Measurements from ENCODE around the gene TRAPPC10. TPM values are rescaled to one million over a fixed set of nuclear protein-coding genes. Genes with fewer than 3 reads are reported as not detected.

The TRAPPC10 gene
- total RNA-seq, 4 donors from 2014 or later = 17.8 to 58.1 (median 32.4) TPM

DNA sequence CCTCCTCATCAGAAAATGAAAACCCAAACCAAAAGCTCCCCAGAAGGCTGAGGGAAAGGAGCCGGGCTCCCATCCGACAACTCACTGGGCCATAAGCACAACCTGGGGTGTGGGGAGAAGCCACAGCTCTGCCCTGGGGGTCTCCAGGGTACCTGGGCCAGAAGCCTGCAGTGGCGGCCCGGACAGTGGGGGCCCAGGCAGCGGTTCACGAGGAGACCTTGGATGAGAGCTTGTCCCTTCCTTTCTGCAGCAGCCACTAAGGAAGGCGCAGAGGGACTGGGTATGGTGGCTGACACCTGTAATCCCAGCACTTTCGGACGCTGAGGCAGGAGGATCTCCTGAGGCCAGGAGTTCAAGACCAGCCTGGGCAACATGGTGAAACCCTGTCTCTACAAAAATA, 17.5 kb upstream of the TRAPPC10 start:
- no peaks in the 10 kb centered on the region for H3K9me3 ChIP-seq
- no peak for TF ChIP-seq POLR2A (IDR thresholded peaks at IDR 0.05)
- no peak for TF ChIP-seq EP300 (IDR thresholded peaks at IDR 0.05)
- TF ChIP-seq, protein P1, sequence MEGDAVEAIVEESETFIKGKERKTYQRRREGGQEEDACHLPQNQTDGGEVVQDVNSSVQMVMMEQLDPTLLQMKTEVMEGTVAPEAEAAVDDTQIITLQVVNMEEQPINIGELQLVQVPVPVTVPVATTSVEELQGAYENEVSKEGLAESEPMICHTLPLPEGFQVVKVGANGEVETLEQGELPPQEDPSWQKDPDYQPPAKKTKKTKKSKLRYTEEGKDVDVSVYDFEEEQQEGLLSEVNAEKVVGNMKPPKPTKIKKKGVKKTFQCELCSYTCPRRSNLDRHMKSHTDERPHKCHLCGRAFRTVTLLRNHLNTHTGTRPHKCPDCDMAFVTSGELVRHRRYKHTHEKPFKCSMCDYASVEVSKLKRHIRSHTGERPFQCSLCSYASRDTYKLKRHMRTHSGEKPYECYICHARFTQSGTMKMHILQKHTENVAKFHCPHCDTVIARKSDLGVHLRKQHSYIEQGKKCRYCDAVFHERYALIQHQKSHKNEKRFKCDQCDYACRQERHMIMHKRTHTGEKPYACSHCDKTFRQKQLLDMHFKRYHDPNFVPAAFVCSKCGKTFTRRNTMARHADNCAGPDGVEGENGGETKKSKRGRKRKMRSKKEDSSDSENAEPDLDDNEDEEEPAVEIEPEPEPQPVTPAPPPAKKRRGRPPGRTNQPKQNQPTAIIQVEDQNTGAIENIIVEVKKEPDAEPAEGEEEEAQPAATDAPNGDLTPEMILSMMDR (IDR thresholded peaks at IDR 0.05) = no peak
- no peak for TF ChIP-seq POLR2AphosphoS5 (IDR thresholded peaks at IDR 0.05)
- H3K27ac ChIP-seq = no peak overlapping the region
- WGBS, 2 donors (ENCODE audit: low coverage in 1 of 2) = 82 to 100% methylated on average over 2 of the region's 9 CpGs
- H3K36me3 ChIP-seq = no peaks in the 10 kb centered on the region
- peaks cover 16% of the 10 kb centered on the region for H3K27me3 ChIP-seq
- no peak for ATAC-seq
- no peak overlapping the region for H3K4me3 ChIP-seq
- H3K4me1 ChIP-seq = no peaks in the 10 kb centered on the region

GRCh38 chr21:43995521-43996105, 16.5 kb upstream of the TRAPPC10 start:
- Histone ChIP-seq H3K27ac (no peak overlapping the region), H3K4me3 (no peak overlapping the region), H3K27me3 (peaks cover 17% of the 10 kb centered on the region), H3K36me3 (no peaks in the 10 kb centered on the region), H3K9me3 (no peaks in the 10 kb centered on the region), H3K4me1 (no peaks in the 10 kb centered on the region)
- ATAC-seq = no peak
- no peak for TF ChIP-seq POLR2AphosphoS5 (IDR thresholded peaks at IDR 0.05)
- TF ChIP-seq POLR2A (IDR thresholded peaks at IDR 0.05) = no peak
- TF ChIP-seq EP300 (IDR thresholded peaks at IDR 0.05) = no peak
- TF ChIP-seq, protein P1 (IDR thresholded peaks at IDR 0.05) = no peak
- WGBS, 2 donors (ENCODE audit: low coverage in 1 of 2) = 83 to 97% methylated on average over 7 to 10 of the region's 18 CpGs

DNA sequence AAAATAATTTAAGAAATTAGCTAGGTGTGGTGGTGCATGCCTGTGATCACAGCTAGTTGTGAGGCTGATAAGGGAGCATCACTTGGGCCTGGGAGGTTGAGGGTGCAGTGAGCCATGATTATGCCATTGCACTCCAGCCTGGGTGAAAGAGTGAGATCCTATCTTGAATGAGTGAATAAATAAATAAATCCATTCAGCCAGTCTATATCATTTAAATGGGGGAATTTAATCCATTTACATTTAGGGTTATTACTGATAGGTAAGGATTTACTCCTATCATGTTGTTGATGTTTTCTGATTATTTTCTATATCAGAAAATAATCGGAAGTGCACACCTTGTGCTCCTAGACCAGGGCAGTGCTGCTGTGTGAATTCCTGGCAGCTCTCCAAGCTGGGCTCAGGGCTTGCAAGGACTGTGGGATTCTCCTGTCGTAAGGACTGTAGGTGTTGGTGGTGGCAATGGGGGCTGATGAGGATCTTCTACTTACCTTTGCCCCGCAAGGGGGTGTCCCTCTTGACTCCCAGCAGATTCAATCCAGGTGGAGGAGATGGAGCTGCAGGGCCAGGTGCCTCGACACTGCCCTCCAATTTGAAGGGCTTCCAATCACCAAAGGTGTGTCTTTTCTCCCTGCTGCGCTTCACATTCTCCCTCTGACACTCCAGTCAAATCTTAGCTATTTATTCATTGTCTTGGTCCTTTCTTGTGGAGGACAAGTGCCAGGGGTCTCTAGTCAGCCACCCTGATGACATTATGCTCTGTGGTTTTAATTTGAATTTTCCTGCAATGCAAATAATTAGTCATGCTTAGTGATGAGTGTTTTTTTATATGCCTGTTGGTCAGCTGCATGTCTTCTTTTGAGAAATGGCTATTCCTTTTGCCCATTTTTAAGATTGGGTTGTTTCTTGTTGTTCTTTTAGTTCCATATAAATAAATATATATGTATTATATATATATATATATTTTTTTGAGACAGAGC, 14.1 kb upstream of the TRAPPC10 start:
- 82 to 94% methylated on average over 2 to 5 of the region's 5 CpGs for WGBS, 2 donors (ENCODE audit: low coverage in 1 of 2)

DNA sequence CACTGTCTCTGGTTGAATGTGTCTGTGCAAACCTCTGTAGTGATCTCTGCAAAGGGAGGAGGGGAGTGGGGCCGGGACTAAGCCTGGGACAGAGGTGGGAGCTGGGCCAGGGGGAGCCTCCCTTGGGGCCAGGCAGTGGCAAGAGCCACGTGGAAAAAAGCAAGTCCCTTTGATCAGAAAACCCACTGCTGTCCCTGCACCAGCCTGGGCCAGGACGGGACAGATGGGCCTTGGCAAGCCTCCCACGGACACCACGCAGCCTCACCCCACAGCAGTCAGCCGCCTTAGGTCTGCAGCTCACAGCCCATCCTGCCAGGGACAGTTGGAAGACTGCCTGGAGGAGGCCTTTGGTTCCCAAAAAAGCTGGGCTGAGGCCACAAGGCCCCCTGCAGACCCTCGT, 11.7 kb upstream of the TRAPPC10 start:
- H3K27ac ChIP-seq = no peak overlapping the region
- 28 to 80% methylated on average over 1 to 4 of the region's 7 CpGs for whole genome bisulfite sequencing, 2 donors (ENCODE audit: low coverage in 1 of 2)
- TF ChIP-seq EP300 (IDR thresholded peaks at IDR 0.05) = no peak
- TF ChIP-seq, protein P1 (IDR thresholded peaks at IDR 0.05) = no peak
- TF ChIP-seq POLR2A (IDR thresholded peaks at IDR 0.05) = no peak
- no peak for TF ChIP-seq POLR2AphosphoS5 (IDR thresholded peaks at IDR 0.05)
- no peak overlapping the region for H3K4me3 ChIP-seq
- no peak for ATAC-seq
- peaks cover 7% of the 10 kb centered on the region for H3K27me3 ChIP-seq
- H3K9me3 ChIP-seq = no peaks in the 10 kb centered on the region
- no peaks in the 10 kb centered on the region for H3K4me1 ChIP-seq
- no peaks in the 10 kb centered on the region for H3K36me3 ChIP-seq

More for the DNA sequence above, 14.1 kb upstream of the TRAPPC10 start:
- no peak overlapping the region for H3K4me3 ChIP-seq
- no peak for TF ChIP-seq POLR2AphosphoS5 (IDR thresholded peaks at IDR 0.05)
- TF ChIP-seq, protein P1 (IDR thresholded peaks at IDR 0.05) = no peak
- TF ChIP-seq POLR2A (IDR thresholded peaks at IDR 0.05) = no peak
- no peak for TF ChIP-seq EP300 (IDR thresholded peaks at IDR 0.05)
- no peaks in the 10 kb centered on the region for H3K4me1 ChIP-seq
- H3K36me3 ChIP-seq = no peaks in the 10 kb centered on the region
- H3K9me3 ChIP-seq = no peaks in the 10 kb centered on the region
- H3K27ac ChIP-seq = no peak overlapping the region
- peaks cover 23% of the 10 kb centered on the region for H3K27me3 ChIP-seq
- ATAC-seq = no peak
